ENCODE results near the gene DIPK1C.

GRCh38 chr18:74497324-74497676 lies 40.2 kb upstream of the DIPK1C start:
- TF ChIP-seq CTCF (optimal IDR thresholded peaks at IDR 0.05 in 1 of 3, IDR thresholded peaks at IDR 0.05 in 1 of 3, conservative IDR thresholded peaks at IDR 0.05 in 1 of 3; ENCODE audit: extremely low read depth in 1 of 3, insufficient read depth in 2 of 3, low read length in 3 of 3) (no peak), EZH2 (IDR thresholded peaks at IDR 0.05; ENCODE audit: low read length) (no peak)

Measured in keratinocyte (primary cell).